Cerebellar cortex (tissue), 1 donor: Measurements from ENCODE around the gene VAV2.

Experiments
- DNase-seq: peaks from one replicate; pipeline ENCODE4 v3.0.0-alpha.2; 2015; ENCODE audit warnings: low spot score

The VAV2 gene

DNA sequence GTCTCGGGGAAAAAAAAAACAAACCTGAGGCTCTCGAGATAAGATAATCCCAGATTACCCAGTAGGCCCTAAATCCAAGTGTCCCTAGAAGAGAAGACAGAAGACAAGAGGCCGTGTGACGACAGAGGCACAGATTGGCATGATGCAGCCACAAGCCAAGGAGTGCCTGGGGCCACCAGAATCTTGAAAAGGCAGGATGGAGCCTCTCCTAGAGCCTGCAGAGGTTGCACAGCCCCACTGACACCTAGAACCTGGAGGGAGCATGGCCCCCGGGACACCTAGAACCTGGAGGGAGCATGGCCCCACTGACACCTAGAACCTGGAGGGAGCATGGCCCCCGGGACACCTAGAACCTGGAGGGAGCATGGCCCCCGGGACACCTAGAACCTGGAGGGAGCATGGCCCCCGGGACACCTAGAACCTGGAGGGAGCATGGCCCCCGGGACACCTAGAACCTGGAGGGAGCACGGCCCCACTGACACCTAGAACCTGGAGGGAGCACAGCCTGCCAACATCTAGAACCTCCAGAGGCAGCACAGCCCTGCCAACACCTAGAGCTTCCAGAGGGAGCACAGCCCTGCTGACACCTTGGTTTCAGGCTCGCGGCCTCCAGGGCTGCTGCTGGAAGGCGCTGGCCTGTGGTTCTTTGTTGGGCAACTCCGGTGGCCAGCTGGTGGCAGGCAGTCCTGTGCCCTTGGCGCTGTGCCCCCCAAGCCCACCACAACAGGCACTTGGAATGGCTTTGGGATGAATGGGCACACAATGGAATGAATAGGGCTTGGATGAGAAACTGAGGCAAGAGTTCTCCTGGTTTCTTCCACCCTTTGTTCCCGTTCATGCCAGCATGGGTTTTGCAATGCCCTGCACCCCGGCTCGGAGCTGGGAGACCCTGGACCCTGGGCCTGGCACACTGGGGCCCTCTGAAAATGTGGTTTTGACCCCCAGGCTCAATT is 39.2 kb downstream of the VAV2 start:
- no peak for DNase-seq

DNA sequence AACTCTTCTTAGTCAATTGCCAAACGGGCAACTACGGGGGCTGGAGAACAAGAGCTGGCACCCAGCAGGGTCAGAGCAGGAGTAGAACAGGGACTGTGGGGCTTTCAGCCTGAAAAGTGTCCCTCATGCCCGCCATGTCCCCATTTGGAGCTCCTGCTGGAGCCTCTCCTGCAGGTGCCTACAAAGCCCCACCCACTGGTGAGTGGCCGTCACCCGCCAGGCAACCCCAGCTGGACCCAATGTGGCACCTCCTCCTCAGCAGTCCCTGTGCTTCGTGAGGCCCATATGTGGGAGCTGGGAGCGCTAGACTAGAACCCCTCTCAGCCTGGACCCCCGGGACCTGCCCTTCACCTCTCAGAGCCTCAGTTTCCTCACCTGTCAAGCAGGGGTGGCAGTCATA is 40.9 kb downstream of the VAV2 start:
- DNase-seq: no peak

DNA sequence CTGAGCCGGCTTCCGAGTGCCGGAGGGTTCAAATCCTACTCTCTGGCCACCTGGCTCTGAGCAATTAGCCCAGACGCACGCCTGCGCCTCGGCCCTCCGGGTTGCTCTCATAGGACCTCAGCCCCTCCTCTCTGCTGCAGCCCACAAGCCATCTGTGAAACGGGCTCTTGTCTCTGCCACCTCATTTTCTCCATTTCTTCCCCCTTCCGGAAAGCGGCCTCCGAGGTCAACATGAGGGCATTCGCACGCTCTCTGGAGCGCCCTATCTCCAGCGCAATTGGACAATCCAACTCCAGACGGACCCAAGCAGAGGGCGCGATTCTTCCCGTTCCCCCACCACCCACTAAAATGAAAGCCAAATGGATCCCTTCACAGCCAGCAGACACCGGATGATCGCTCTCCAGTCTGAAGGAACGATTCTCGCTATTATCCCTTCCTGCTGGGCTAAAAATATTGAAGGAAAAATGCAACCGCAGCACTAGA is 41.5 kb downstream of the VAV2 start:
- no peak for DNase-seq

DNA sequence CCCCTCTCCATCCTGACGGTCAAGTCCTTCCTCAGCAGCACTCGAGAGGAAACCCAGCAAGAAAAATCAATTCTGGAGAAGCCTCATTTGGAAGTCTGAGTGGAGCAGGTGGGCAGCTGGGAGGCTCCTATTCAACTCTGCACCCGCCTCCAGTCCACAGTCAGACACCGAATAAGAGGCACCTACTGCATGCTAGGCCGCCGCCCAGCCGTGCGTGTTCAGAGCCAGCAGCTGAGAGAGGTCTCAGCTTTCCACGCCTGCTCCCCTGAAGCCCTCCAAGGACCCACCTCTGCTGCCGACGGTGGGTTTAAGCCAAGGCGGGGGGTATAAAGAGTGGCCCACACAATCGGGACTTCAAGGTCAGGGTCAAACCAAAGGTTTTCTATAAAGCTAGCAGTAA is 41.9 kb downstream of the VAV2 start:
- DNase-seq: no peak

DNA sequence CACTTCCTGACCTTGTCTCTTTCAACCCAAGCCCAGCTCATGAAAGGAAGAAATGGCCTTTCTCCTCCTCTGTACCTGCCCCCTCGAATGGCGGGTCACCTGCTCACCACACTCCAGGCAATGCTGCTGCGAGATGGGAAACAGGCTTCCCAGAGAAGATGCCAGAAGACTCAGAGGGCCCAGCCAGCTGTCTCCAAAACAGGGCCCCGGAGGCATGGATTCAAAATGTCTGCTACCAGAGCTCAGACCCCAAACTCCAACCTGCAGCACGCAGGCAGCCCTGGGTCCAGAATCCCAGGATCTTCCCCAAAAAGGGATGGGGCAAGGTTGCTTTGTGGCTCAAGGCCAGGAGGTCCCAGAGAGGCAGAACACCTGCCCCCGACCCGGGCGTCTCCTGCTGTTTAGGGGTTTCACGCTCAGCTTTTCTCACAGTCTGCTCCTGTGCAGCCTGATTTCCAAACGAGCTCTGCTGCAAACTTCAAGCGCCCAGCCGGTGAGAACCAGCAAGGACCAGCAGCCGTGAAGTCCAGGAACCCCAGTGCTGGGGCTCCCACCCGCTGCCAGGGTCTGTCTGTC is 42.5 kb downstream of the VAV2 start:
- DNase-seq: no peak

DNA sequence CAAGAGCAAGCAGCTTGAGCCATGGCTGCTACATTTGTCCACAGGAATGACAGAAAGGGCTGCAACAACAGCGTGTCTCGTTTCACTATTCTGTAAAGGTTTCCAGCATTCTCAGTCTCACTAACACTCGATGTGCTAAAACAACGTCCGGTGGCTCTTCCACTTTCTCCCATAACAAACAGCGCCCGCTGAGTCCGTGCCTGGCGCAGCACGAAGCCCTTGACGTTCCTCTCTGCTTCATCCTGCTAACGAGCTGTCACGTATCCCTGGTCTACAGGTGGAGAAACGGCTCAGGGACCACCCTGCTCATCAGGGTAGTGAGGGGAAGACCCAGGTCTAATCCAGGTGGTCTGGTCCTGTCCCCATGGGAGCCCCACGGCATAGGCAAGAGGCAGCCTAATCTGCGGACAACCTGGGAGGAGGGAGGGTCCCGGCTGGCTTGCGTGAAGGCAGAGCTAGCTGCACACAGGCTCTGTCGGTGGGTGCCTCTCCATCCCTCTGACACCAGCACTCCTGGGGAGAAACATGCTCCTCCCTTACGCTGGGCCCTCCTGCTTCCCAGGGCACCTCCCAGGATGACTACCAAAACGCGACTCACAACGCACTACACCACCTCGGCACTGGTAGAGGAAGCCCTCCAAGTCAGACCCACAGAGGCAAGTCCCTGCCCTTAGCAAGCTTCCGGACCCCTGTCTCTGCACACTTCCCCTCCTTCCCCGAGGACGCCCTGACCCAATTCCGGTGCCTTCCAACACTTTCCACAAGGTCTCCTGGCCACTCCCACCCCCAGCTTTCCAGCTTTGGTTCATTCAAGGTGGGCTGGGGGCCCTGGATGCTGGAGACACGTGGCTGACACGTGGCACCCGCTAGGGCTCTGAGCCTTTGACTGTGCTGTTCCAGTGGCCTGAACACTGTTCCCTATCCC is 43.3 kb downstream of the VAV2 start:
- DNase-seq: no peak

DNA sequence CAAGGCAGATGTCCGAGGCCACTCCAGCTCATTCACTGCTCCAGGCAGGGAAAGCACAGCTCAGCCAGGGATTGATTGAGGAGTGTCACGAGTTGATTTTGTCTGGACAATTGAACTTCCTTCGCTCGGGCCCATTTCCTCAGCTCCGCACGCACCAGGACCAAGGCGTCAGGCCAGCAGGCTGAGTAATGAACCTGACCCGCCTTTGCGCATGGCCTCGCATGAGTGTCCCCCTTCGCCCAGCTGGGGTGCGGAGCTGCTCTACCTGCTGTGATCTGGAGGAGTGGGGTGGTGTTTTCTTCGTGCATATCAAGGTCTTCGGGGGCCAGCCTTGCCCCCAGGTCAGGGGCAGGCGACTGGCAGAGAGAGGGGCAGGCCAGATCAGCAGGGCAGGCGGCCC is 44.0 kb downstream of the VAV2 start:
- no peak for DNase-seq

DNA sequence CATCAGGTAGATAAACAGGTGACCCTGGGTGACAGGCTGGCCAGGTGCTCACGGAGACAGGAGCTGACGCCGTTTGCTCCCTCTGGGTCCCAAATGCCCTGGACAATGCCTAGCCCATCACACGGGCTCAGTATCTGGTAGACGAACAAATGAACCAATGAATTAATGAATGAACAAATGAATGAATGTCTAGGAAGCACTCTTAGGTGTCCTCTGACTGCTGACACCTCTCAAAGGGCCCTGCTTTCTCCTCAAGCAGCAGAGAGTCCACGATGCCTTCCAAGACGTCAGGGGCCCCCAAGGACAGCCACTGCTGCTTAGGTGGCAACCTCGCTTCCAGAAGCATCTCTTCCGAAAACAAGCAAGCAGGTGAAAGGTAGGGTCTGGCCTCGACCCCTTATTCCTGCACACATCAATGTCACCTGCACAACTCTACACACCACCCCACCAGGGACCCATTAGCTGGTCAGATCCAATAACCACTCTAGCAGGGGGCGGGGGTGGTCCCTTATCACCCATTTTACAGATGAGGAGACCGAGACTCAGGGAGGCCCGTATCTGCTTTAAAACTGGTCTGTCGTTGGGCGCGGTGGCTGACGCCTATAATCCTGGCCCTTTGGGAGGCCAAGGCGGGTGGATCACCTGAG is 45.2 kb downstream of the VAV2 start:
- DNase-seq: no peak

DNA sequence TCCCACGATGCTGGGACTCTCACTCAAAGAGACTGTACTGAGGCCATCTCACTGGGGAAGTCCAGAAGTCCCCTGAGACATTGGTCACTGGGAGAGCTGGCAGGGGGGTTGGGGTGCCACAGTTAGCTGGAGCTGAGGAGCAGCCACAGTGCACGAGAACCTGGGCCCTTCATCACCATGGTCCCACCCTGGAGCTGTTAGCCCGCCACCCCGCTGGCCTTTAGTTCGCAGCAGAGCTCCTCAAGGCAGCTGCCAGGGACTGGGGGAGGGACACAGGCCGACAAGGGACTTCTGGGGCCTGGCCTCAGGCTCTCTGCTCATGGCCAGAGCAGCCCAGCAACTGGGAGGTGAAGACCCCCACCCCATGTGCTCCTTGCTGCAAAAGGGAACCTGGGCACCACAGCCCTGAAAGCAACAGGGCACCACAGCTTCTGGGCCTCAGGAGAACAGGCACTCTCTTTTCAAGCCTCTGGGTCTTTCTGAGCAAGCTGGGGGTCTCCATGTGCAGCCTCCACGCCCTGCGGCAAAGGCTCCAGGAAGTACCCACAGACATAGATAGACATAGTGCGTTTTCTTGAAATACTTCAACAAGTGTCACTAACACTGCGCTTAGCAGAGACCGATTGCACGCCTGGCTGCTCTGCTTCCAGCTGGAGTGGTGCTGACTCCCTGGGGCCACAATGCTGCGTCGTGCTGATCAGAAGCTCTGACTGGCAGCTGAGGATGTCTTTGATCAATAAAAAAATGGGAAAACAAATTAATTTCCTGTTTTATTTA is 46.0 kb downstream of the VAV2 start:
- no peak for DNase-seq

DNA sequence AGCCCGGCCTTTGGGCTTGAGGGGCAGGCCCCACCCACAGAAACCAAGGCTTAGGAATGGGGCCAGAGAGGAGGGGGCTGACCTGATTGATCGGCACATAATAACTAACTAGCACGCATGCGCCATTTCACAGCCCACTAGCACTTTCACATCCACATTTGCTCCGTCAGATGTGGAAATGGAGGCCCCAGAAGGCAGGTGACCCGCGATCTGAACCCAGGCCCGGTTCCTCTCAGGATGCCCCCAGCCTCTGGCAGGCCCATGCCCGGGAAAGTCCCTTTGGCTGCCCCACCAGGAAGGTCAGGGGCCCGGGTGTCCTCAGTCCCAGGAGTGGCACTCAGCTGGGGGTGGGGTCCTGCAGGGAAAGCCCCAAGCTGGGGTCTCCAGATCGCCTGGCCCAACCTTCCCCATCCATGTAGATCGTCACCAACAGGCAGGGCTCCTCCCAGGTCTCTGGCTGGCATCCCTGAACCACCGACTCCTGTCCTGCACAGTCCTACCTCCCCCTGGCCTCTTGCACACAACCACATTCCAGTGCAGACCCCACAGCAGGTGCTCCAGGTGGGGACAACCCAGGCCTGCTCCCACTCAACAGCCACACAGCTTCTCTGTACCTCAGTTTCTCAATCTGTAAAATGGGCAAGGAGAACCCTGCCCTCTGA is 46.7 kb downstream of the VAV2 start:
- DNase-seq: no peak

DNA sequence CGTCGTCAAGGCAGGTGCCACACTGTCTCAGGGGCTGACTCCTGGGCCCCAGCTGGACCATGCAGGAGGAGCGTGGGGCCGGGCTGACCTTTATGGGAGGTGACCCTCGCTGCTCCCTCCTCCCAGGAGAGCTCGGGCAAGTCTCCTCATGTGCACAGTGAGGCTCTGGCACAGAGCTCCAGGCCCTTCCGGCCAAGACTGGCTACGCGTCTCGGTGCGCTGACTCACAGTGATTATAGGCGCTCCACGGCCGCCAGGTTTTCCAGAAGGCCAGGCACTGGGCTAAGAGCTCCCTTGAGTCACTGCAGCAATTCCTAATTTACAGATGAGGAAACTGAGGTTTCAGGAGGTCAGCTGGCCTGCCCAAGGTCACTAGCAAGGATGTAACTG is 47.4 kb downstream of the VAV2 start:
- DNase-seq: no peak

DNA sequence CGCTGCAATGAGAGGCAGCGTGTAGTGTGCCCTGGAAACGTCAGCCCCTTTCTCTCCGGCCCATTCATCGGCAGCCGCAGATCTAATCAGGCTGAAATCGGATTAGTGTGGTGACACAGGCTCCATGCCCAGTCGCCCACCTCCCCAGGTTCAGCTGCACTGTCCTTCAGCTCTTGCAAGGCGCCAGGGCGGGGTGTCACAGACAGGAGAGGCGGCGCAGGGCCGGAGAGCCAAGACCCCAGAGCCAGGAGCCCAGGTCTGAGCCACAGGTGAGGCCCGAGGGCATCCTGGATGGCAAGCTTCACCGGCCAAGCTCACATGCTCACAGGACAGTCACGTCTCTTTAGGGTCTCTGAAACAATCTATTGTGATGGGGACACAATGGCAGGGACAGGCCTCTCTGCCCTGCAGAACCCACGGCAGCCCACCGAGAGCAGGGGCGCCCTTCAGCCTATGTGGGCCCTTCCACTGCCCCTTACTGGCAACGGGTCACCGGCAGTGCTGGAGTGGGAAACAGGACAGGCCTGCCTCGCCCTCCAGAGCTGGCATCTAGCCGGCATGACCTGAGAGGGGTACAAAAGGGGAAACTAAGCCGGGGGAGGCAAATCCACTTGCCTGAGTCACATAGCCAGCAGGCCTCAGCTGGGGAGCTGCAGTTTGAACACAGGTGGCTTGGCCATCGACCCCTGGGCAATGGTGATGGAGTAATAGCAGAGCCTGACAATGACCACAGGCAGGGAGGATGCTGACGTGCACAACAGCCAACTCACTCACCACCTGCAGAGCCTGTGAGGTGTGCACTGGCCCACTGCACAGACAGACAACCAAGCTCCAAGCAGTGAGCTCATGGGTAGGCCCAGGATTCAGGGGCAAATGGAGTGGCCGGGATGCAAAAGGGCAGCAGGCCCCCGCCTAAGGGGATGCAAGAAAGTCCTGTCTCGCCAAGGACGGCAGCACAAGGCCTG is 48.1 kb downstream of the VAV2 start:
- no peak for DNase-seq

DNA sequence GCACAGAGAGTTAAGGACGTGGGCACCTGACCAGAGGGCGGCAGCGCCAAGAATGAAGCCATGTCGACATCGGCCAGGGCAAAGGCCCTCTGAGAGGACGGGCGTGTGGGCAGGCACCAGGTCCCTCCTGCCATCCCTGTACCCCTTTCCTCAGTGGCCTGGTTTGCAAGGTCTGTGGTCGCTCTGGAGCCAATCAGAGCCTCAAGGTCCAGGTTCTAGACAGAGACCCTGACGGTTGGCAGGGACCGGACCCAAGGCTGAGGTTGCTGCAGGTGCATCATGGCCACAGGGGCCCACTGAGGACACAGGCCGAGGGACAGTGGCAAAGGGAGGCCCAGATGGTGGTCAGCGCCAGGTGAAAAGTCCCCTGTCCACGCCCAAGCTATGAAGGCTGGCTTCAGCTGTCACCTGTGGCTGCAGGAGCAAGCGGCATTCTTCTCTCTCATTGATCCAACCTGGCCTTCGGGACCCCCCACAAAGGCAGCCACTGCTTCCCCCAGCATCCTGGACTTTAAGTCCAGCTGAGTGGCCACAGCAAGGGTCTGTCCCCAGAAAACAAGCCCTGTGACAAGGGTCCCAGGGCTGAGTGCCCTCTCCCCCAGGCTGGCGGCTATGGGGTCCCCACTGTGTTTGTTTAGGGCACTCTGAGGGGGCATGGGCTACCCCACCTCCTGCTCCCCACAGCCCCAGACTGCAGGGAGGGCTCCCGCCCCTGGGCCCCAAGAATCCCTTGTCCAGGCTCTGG is 48.9 kb downstream of the VAV2 start:
- DNase-seq: no peak

DNA sequence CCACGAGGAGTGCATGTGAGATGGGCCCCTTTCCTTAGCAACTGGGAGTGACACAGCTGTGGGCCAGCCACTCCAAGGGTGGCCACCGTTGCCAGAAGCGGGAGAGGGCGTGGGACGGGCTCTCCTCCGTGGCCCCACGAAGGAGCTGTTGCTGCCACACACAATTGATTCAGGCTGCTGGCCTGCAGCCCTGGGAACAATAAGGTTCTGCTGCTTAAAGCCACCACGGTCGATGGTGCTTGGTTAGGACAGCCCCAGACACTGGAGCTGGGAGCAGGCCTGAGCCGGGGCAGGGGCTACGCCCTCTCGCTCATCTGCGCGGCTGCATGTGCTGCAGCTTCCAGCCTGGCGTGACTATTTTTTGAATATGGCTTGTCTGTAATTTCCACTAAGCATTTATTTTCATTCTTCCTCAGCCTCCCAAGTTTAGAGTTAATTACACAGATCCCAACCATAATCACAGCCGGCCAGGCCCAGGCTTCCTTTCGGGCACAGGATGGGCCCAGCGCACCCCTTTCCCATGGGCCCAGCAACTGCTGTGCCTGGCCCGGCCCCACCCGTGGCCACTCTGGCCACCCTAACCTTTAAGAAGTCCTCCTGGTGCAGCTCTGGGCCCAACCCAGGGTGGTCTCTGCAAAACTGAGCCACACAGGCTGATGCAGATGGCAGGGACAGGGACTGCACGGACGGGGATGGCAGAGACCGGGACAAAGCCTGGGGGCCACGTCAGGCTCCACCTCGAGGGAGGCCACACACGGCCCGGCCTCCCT is 49.7 kb downstream of the VAV2 start:
- no peak for DNase-seq

DNA sequence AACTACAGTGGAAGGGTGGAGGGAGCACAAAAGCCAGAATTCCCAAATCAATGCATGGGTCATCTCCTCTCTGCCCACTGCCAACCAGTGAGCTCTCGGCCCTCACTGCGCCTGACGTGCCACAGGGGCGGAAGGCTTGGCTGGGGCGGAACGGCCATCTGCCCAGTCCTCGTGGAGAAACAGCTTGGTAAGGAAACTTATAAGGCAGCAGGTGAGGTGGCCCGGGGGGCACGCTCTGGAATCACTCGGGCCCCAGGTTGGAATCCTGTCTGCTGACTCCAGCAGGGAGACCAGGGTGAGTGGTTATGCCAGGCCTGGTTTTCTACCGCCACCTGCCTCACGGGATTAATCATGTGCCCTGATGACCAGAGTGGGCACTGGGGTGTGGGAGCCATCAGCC is 52.3 kb downstream of the VAV2 start:
- no peak for DNase-seq

DNA sequence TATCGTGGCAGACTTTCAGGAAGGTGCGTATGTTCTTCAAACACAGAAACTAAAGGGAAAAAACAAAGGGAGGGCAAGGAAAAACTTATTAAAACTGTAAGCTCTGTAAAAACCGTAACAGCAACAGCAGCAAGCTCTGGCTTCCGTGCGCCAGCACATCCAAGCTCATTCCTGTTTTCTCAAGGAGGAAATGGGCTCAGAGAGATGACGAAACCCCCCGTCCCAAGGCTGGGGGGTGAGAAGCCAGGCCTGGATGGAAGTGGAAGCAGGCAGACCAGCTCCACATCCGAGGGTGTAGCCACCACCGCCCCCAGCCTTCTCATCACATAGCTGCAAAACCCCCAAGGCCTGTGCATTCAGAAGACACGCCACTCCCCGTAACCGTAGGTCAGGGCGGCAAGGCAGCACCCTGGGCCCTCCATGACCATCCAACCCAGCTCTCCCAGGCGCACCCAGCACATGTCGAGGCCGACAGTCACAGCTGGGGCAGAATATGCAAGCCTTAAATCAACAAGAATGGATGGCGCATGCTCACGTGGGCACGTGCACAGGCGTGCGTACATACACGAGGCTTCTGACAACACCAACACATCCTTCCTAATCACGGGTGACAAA is 52.8 kb downstream of the VAV2 start:
- no peak for DNase-seq

DNA sequence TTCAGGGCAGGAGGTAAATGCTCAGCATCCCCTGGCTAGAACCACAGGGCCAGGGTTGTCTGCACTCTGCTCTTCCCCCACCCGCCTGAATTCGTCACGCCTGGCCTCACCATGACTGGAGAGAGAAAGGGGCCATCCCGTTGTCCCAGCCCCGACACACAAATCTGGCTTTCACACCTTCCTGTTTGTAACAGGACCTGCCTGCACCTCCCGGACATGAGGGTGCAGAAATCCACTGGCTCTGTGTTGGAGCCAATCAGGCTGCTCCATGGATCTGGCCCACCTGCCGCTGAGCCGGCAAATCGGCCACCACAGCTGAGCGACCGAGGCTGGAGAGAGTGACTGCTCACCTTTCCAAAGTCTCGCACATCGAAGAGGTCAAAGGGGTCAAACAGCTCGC is 53.4 kb downstream of the VAV2 start:
- no peak for DNase-seq
